ENCODE data around the gene L1TD1. TPM values are rescaled to one million over a fixed set of nuclear protein-coding genes. Genes with fewer than 3 reads are reported as not detected.

L1TD1 gene
- total RNA-seq, 1 donor from 2014 or later, result 0.59 TPM

DNA sequence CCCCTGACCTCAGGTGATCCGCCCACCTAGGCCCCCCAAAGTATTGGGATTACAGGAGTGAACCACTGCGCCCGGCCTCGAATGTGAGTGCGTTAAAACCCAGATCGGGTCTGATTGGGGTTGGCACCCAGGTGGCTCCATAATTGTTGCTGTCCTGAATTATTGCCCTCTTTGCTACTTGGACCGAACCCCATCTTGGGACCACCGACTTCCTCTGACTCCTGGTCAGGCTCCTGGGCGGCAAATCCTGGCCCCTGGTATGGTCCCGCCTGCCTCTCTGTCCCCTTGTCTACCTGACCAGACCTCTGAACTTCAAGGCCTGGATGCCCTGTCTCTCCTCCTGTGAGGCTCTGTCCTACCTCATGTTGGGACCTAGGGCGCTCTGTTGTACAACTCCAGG lies 32.8 kb downstream of the L1TD1 start:
- Histone ChIP-seq H3K4me3 (no peak overlapping the region), H3K9me3 (no peaks in the 10 kb centered on the region), H3K36me3 (no peaks in the 10 kb centered on the region), H3K27ac (no peak overlapping the region), H3K4me1 (no peaks in the 10 kb centered on the region), H3K27me3 (ENCODE audit: low read depth) (no peaks in the 10 kb centered on the region)
- TF ChIP-seq, protein P1, sequence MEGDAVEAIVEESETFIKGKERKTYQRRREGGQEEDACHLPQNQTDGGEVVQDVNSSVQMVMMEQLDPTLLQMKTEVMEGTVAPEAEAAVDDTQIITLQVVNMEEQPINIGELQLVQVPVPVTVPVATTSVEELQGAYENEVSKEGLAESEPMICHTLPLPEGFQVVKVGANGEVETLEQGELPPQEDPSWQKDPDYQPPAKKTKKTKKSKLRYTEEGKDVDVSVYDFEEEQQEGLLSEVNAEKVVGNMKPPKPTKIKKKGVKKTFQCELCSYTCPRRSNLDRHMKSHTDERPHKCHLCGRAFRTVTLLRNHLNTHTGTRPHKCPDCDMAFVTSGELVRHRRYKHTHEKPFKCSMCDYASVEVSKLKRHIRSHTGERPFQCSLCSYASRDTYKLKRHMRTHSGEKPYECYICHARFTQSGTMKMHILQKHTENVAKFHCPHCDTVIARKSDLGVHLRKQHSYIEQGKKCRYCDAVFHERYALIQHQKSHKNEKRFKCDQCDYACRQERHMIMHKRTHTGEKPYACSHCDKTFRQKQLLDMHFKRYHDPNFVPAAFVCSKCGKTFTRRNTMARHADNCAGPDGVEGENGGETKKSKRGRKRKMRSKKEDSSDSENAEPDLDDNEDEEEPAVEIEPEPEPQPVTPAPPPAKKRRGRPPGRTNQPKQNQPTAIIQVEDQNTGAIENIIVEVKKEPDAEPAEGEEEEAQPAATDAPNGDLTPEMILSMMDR (IDR thresholded peaks at IDR 0.05), result no peak
- intact Hi-C loops (cut with DNase I), result no loop called here
- DNase-seq (no peak), ATAC-seq (no peak)

DNA sequence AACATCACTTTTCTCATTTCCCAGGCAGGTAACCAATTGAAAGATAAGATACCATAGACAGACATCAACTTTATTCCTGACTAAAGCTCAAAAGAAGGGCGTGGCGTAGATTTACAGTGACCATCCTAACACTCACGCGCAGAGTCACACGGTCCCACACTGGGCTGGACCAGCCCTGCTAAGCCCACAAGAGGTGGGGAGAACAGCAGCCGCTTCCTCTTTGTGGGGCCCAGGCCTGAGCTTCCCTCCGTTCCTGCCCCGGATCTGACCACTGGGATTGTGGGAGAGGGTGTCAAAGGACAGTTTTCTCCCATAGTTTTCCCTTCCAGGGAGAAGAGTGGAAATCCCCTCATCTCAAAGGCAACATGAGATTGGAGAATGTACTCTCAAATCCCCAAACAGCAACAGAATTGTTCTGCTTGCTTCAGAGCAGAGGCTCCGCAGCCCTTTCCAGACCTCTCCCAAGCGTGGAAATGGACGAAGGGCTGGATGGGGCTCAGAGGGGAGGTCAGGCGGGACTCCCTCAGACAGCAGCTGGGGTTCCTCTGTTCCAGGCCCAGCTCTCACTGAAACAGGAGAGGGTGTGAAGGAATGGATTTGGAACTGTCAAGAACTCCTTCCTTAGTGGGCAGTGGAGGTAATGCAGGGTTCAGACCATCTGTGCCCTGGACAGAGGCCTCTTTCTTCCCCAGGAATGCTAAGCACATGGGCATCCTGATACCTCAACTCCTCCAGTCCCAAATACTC lies 33.7 kb downstream of the L1TD1 start:
- no peaks in the 10 kb centered on the region for H3K27me3 ChIP-seq (ENCODE audit: low read depth)
- H3K36me3 ChIP-seq, result no peaks in the 10 kb centered on the region
- no peak overlapping the region for H3K4me3 ChIP-seq
- intact Hi-C loops (cut with DNase I), result no loop called here
- no peak overlapping the region for H3K27ac ChIP-seq
- H3K9me3 ChIP-seq, result no peaks in the 10 kb centered on the region
- ATAC-seq, result peak in 1 of 2 donors; percentile 54
- H3K4me1 ChIP-seq, result no peaks in the 10 kb centered on the region
- DNase-seq, result no peak
- TF ChIP-seq, protein P1 (IDR thresholded peaks at IDR 0.05), result no peak

DNA sequence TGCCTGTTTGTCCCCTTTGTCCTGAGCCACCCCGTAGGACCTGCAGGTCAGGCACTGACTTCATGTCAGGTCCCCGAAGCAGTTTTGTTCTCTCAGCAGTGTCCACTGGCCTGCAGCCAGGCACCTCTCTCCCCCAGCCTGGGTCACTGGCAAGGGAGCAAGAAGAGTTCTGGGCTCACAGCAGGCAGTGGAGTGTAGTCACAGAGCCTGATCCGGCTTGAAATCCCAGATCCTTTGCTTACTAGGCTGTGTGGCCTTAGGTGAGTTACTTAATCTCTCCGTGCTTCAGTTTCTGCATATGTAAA lies 34.2 kb downstream of the L1TD1 start:
- H3K9me3 ChIP-seq, result no peaks in the 10 kb centered on the region
- no peaks in the 10 kb centered on the region for H3K36me3 ChIP-seq
- no peak overlapping the region for H3K27ac ChIP-seq
- TF ChIP-seq, protein P1 (IDR thresholded peaks at IDR 0.05), result no peak
- no peaks in the 10 kb centered on the region for H3K4me1 ChIP-seq
- no peak overlapping the region for H3K4me3 ChIP-seq
- DNase-seq, result no peak
- no peak for ATAC-seq
- intact Hi-C loops (cut with DNase I), result no loop called here
- H3K27me3 ChIP-seq (ENCODE audit: low read depth), result no peaks in the 10 kb centered on the region

DNA sequence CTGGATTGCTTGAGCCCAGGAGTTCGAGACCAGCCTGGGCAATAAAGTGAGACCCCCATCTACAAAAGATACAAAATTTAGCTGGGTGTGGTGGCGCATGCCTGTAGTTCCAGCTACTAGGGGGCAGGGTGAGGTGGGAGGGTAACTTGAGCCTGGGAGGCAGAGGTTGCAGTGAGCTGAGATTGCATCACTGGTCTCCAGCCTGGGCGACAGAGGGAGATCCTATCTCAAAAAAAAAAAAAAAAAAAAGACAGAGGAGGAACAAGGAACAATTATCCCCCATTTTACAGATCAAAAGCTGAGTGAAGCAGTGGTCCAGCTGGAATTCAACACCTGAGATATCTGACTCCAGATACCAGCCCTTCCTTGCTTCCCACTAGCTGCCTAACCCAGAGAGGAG lies 34.8 kb downstream of the L1TD1 start:
- no peak for ATAC-seq
- no peak for DNase-seq
- Histone ChIP-seq H3K4me1 (no peaks in the 10 kb centered on the region), H3K27me3 (ENCODE audit: low read depth) (no peaks in the 10 kb centered on the region), H3K27ac (no peak overlapping the region), H3K9me3 (no peaks in the 10 kb centered on the region), H3K4me3 (no peak overlapping the region), H3K36me3 (no peaks in the 10 kb centered on the region)
- intact Hi-C loops (cut with DNase I), result no loop called here
- TF ChIP-seq, protein P1 (IDR thresholded peaks at IDR 0.05), result no peak

DNA sequence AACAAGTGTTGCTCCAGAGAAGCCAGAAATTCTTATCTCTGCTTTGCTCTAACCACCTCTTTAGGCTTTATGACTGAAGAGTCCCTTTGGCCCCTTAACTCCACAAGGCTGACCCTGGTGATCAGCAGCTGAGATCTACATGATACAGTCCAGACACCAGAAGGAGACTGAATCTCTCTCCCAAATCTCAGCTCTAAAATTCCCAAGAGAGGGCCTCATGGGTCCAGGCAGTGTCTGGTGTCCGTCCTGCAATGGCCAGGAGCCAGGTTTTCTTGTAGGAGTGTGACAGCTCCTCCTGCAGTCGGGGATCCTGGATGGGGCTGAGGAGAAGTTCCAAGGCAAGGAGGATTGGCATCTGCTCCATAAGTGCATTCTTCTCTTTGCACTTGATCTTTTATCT lies 35.3 kb downstream of the L1TD1 start:
- Histone ChIP-seq H3K27ac (no peak overlapping the region), H3K4me1 (no peaks in the 10 kb centered on the region), H3K27me3 (ENCODE audit: low read depth) (no peaks in the 10 kb centered on the region), H3K36me3 (no peaks in the 10 kb centered on the region), H3K9me3 (no peaks in the 10 kb centered on the region), H3K4me3 (no peak overlapping the region)
- TF ChIP-seq, protein P1 (IDR thresholded peaks at IDR 0.05), result no peak
- ATAC-seq (no peak), DNase-seq (no peak)
- intact Hi-C loops (cut with DNase I), result no loop called here
